HG03280 (cell line): ENCODE data around the gene MAP7D1.
A peak's percentile ranks its signal among the peaks of the same experiment; 100 is the strongest.

ENCODE experiments used
- ATAC-seq: cut with Tn5 transposase; IDR thresholded peaks from one replicate; pipeline ENCODE4 v1.9.1; 2021; ENCODE audit warnings: mild to moderate bottlenecking, moderate library complexity; ENCODE audit not compliant: unreplicated experiment

The MAP7D1 gene

GRCh38 chr1:36126797-36127500 is 29.0 kb upstream of the MAP7D1 start:
- ATAC-seq = no peak

- ATAC-seq = no peak
Measured at GRCh38 chr1:36128126-36128904, 27.6 kb upstream of the MAP7D1 start.

GRCh38 chr1:36128905-36129206 is 27.1 kb upstream of the MAP7D1 start:
- no peak for ATAC-seq

- no peak for ATAC-seq
Measured at GRCh38 chr1:36132029-36132428, 23.9 kb upstream of the MAP7D1 start.

GRCh38 chr1:36133484-36133883 is 22.5 kb upstream of the MAP7D1 start:
- no peak for ATAC-seq

GRCh38 chr1:36134031-36134430 is 21.9 kb upstream of the MAP7D1 start:
- ATAC-seq = no peak

GRCh38 chr1:36134505-36135329 is 21.2 kb upstream of the MAP7D1 start:
- no peak for ATAC-seq

GRCh38 chr1:36135330-36135667 is 20.7 kb upstream of the MAP7D1 start:
- ATAC-seq = no peak

- no peak for ATAC-seq
Measured at GRCh38 chr1:36135796-36136195, 20.2 kb upstream of the MAP7D1 start.

- no peak for ATAC-seq
Measured at GRCh38 chr1:36136535-36136934, 19.4 kb upstream of the MAP7D1 start.

- no peak for ATAC-seq
Measured at GRCh38 chr1:36137226-36137625, 18.7 kb upstream of the MAP7D1 start.

- no peak for ATAC-seq
Measured at GRCh38 chr1:36137776-36138175, 18.2 kb upstream of the MAP7D1 start.

- ATAC-seq = no peak
Measured at GRCh38 chr1:36139521-36139920, 16.4 kb upstream of the MAP7D1 start.

- ATAC-seq = no peak
Measured at GRCh38 chr1:36142121-36142520, 13.8 kb upstream of the MAP7D1 start.

GRCh38 chr1:36143424-36143823 is 12.5 kb upstream of the MAP7D1 start:
- no peak for ATAC-seq

- ATAC-seq = no peak
Measured at GRCh38 chr1:36144413-36144812, 11.5 kb upstream of the MAP7D1 start.

- ATAC-seq = no peak
Measured at GRCh38 chr1:36148821-36149236, 7.1 kb upstream of the MAP7D1 start.

GRCh38 chr1:36149237-36149972 is 6.6 kb upstream of the MAP7D1 start, which contains the start of gene TRAPPC3:
TSS of gene TRAPPC3 (minus strand) at chr1:36149486. CDS start at chr1:36149378, 108 bp downstream.
- ATAC-seq = peak; percentile 91

GRCh38 chr1:36149973-36150295 is 6.0 kb upstream of the MAP7D1 start:
- ATAC-seq = no peak

GRCh38 chr1:36150296-36151133 is 5.4 kb upstream of the MAP7D1 start:
- ATAC-seq = peak; percentile 56
